Osteocyte (in vitro differentiated cells): ENCODE data around the gene RGS11. TPM values are rescaled to one million over a fixed set of nuclear protein-coding genes. Genes with fewer than 3 reads are reported as not detected.

Experiments
- DNase-seq: peaks from one replicate; pipeline ENCODE4 v3.0.0; 2021; ENCODE audit warnings: mixed read lengths; ENCODE audit not compliant: unreplicated experiment; ENCODE audit errors: extremely low spot score
- H3K27ac Mint-ChIP-seq: one replicate; pipeline ENCODE4 v1.8.0; 2021; ENCODE audit warnings: mild to moderate bottlenecking, mixed read lengths; ENCODE audit not compliant: unreplicated experiment
- H3K27me3 Mint-ChIP-seq: one replicate; pipeline ENCODE4 v1.8.0; 2021; ENCODE audit warnings: mixed read lengths; ENCODE audit not compliant: unreplicated experiment
- H3K36me3 Mint-ChIP-seq: one replicate; pipeline ENCODE4 v1.8.0; 2021; ENCODE audit warnings: mixed read lengths; ENCODE audit not compliant: unreplicated experiment
- H3K4me1 Mint-ChIP-seq: one replicate; pipeline ENCODE4 v1.8.0; 2021; ENCODE audit warnings: mixed read lengths; ENCODE audit not compliant: unreplicated experiment
- H3K4me3 Mint-ChIP-seq: one replicate; pipeline ENCODE4 v1.8.0; 2021; ENCODE audit warnings: mild to moderate bottlenecking, moderate library complexity, mixed read lengths; ENCODE audit not compliant: unreplicated experiment
- H3K9me3 Mint-ChIP-seq: one replicate; pipeline ENCODE4 v1.8.0; 2021; ENCODE audit warnings: mixed read lengths; ENCODE audit not compliant: unreplicated experiment
- CTCF ChIP-seq: fragments of 200-600 bp; sonication (generic); IDR thresholded peaks from 2 replicates; pipeline ENCODE4 v1.5.0; 2021; ENCODE audit warnings: antibody characterized with exemption, mild to moderate bottlenecking, moderate library complexity
- total RNA-seq: library from RNA; stranded (reverse); gene quantifications from 2 replicates; pipeline ENCODE4 v1.2.1, GENCODE V29; 2021

Gene RGS11
- total RNA-seq, 1 donor from 2014 or later = 9.5 TPM

GRCh38 chr16:243348-243747 lies 32.4 kb downstream of the RGS11 start:
- no peak for TF ChIP-seq CTCF
- H3K27me3 Mint-ChIP-seq = no peaks in the 10 kb centered on the region
- no peak overlapping the region for H3K4me3 Mint-ChIP-seq
- DNase-seq = no peak
- no peak overlapping the region for H3K27ac Mint-ChIP-seq
- H3K36me3 Mint-ChIP-seq = no peaks in the 10 kb centered on the region
- no peaks in the 10 kb centered on the region for H3K9me3 Mint-ChIP-seq
- peaks cover 6% of the 10 kb centered on the region for H3K4me1 Mint-ChIP-seq

DNA sequence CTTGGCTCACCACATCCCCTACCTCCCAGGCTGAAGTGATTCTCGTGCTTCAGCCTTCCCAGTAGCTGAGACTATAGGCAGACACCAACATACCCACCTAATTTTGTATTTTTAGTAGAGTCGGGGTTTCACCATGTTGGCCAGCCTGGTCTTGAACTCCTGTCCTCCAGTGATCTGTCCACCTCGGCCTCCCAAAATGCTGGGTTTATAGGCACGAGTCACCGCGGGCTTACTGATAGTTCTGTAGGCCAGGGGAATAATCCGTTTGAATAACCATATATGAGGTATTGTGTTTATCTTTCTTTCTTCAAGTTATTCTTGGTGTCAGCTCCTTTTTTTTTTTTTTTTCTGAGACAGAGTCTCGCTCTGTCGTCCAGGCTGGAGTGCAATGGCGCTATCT lies 33.5 kb downstream of the RGS11 start:
- no peak for TF ChIP-seq CTCF
- H3K27ac Mint-ChIP-seq = no peak overlapping the region
- no peak for DNase-seq
- H3K9me3 Mint-ChIP-seq = no peaks in the 10 kb centered on the region
- H3K27me3 Mint-ChIP-seq = no peaks in the 10 kb centered on the region
- no peaks in the 10 kb centered on the region for H3K36me3 Mint-ChIP-seq
- H3K4me1 Mint-ChIP-seq = peaks cover 6% of the 10 kb centered on the region
- H3K4me3 Mint-ChIP-seq = no peak overlapping the region

DNA sequence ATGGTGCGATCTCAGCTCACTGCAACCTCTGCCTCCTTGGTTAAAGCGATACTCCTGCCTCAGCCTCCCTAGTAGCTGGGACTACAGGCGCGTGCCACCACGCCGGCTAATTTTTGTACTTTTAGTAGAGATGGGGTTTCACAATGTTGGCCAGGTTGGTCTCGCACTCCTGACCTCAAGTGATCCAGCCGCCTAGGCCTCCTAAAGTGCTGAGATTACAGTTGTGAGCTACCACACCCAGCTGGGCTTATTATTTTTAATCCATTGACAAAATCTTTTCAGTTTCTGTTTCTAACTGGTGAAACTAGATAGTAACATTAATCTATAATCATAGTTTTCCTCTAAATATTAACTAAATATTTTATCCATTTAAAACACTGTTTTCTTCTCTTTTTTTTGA lies 35.2 kb downstream of the RGS11 start:
- no peaks in the 10 kb centered on the region for H3K27me3 Mint-ChIP-seq
- no peaks in the 10 kb centered on the region for H3K9me3 Mint-ChIP-seq
- H3K4me1 Mint-ChIP-seq = peaks cover 8% of the 10 kb centered on the region
- no peak for TF ChIP-seq CTCF
- no peak for DNase-seq
- no peaks in the 10 kb centered on the region for H3K36me3 Mint-ChIP-seq
- H3K4me3 Mint-ChIP-seq = no peak overlapping the region
- H3K27ac Mint-ChIP-seq = no peak overlapping the region

DNA sequence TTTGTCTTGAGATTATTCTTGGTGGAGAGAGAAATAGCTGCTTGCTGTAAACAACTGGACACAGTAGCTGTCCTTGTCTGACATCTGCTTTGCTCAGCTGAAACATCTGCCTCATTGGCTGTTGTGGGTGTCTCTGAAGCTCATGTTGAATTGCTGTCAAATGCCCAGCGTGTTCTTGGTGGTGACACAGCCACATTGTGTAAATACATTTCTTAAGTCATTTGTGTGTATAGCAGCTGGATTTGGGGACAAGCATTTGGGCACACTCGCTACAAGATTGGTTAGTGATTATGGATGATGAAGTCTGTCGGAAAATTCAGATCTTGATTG lies 35.8 kb downstream of the RGS11 start:
- DNase-seq = no peak
- no peaks in the 10 kb centered on the region for H3K9me3 Mint-ChIP-seq
- H3K4me1 Mint-ChIP-seq = peaks cover 11% of the 10 kb centered on the region
- H3K27me3 Mint-ChIP-seq = no peaks in the 10 kb centered on the region
- no peak overlapping the region for H3K4me3 Mint-ChIP-seq
- H3K27ac Mint-ChIP-seq = peak overlapping the region; percentile 8
- no peaks in the 10 kb centered on the region for H3K36me3 Mint-ChIP-seq
- no peak for TF ChIP-seq CTCF

DNA sequence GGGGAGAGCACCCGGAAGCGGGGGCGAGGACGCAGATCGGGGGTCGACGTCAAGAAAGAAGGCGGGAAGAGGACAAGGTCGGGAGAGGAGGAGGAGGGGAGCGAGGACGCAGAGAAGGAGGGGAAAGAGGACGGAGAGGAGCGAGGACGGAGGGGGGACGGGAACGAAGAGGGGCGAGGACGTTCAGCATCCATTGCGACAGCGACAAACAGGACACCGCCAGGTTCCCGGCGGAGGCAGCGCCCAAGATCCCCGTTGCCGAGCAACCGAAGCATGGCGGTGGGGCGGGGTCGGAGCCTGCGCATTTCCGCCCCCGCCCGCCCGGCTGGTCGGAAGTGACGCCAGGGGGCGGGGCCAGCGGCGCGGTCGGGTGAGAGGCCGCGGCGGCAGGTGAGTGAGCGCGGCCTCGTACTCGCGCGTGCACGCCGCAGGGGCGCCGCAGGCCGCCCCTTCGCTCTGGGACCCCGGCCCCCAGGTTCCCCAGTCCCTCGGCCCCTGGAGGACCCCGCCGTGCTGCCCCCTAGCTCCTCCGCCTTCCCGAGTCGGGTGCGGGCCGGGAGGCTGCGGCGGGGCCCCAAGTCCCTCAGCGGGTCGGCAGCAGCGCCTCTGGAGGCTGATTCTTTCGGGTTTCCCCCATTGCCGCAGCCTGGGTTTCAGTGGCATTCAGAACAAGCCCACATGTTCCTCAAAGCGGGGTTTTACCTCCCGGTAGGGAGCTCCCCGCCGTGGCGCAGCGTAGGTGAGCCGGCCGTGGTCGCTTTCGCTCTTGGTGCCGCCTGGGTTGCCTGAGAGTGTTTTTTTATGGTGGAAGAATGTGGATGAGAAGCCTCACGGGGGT lies 41.1 kb downstream of the RGS11 start, which contains the start of gene FAM234A:
Gene FAM234A, plus strand, starts transcription at position 354 of the 838 bp plus-strand sequence. CDS start 19,593 bp downstream, outside the sequence.
- peaks cover 7% of the 10 kb centered on the region for H3K4me1 Mint-ChIP-seq
- peak; percentile 97 for DNase-seq
- H3K27me3 Mint-ChIP-seq = no peaks in the 10 kb centered on the region
- peak within 1 kb of the TSS; percentile 99 for H3K27ac Mint-ChIP-seq
- H3K4me3 Mint-ChIP-seq = peak within 1 kb of the TSS; percentile 100
- peak; percentile 54 for TF ChIP-seq CTCF
- H3K36me3 Mint-ChIP-seq = no peaks in the 10 kb centered on the region
- no peaks in the 10 kb centered on the region for H3K9me3 Mint-ChIP-seq
